Measurements from ENCODE around the gene TNF.
"Not testable (repeated sequence)": the region's sequence is repeated elsewhere in the genome, so short reads cannot be mapped to it uniquely, and the experiment has no call there.

TNF gene

GRCh38 chr6:31588871-31589650, 13.7 kb downstream of the TNF start:
- DNase-seq (ENCODE audit: low read depth): no peak

- not testable (repeated sequence) for DNase-seq (ENCODE audit: low read depth)
Observed at GRCh38 chr6:31590691-31591090, 15.3 kb downstream of the TNF start.

DNA sequence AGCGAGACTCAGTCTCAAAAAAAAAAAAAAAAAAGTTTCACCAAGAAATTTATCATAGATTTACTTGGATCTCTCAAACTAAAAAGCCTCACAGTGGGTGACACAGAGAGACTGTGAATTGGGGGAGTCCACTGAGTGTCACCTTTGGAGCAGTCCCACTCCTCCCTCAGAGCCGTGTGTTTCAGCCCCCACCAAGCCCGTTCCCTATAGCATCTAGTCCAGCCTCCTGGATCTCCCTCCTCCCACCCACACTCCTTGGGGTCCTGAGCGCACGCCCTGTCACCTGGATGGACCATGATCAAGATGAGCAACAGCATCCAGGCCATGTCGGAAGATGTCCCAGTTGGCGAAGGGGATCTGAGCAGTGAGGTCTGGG, 17.0 kb downstream of the TNF start:
- no peak for DNase-seq (ENCODE audit: low read depth)

- peak; percentile 43 for DNase-seq (ENCODE audit: low read depth)
Observed at GRCh38 chr6:31597006-31597405, 21.6 kb downstream of the TNF start.

DNA sequence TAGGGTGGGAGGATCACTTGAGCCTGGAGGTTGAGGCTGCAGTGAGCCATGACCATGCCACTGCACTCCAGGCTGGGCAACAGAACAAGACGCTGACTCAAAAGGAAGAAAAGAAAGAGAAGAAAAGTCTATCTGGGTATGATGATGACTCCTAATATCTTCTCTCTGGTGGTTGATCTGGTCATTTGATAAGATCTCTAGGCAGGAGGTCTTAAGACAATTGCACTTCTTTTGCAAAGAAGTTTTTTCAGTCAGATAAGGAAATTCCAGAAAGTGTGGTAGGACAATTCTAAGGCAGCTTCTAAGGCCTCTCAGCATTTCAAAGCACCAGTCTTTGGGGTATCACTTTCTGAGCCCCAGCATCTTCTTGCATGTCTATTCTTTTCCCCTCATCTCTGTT, 32.0 kb downstream of the TNF start:
- DNase-seq (ENCODE audit: low read depth): no peak

DNA sequence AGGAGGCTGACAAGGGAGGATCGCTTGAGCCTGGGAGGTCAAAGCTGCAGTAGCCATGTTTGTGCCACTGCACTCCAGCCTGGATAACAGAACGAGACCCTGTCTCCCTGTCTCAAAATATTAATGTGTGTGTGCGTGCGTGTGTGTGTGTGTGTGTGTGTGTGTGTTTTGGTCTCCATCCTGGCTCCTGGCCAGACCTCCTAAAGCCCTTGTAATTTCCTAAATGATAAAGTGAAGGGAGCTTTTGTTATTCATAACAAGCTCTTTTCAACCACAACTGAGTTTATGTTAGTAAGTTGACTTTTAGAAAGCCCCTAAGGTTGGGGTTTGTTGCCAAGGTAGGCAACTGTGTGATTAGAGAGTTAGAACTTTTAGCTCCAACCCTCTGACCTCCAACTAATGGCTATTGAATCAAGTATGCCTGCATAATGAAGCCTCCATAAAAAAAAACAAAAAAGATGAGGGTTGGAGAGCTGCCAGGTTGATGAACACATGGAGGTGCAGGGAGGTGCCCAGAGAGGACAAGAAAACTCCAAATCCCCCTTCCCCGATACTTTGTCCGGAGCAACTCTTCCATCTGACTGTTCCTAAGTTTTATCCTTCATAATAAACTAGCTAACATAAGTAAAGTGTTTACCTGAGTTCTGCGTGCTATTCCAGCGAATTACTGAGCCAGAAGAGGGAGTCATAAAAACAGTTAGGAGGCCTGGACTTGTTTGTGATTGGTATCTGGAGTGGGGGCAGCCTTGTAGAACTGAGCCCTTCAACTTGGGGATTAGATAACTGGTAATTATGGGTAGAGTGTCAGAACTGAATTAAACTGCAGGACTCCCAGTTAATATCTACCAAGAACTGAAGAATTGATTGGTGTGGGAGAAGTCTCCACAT, 34.4 kb downstream of the TNF start:
- no peak for DNase-seq (ENCODE audit: low read depth)

GRCh38 chr6:31610968-31611367, 35.6 kb downstream of the TNF start:
- no peak for DNase-seq (ENCODE audit: low read depth)

DNA sequence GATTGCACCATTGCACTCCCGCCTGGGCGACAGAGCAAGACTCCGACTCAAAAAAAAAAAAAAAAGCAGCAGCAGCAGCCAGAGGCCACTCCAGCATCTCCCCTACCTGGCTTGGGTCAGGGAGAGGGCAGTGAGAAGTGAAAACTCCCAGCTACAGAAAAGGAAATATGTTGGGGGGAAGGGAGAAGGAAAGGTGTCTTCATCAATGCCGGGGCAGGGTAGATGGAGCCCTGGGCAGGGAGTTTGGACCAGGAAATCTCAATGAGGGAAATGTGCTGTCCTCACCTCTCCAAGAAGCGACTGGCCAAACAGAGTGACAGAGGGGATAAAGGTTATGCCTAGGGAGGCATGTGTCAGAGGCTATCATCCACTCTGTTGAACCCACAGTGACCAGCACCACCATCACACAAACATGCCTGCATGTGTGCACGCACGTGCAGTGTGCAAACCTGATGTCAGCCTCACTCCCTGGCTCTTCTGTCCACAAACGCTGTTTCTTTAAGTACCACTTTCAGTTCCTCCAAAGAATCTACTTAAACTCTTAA, 38.8 kb downstream of the TNF start:
- DNase-seq (ENCODE audit: low read depth): no peak

- no peak for DNase-seq (ENCODE audit: low read depth)
Observed at GRCh38 chr6:31614684-31615578, 39.6 kb downstream of the TNF start, which contains the start of gene AIF1. Gene AIF1 (plus strand): TSS chr6:31615234. CDS start chr6:31615330, 96 bp downstream.

DNA sequence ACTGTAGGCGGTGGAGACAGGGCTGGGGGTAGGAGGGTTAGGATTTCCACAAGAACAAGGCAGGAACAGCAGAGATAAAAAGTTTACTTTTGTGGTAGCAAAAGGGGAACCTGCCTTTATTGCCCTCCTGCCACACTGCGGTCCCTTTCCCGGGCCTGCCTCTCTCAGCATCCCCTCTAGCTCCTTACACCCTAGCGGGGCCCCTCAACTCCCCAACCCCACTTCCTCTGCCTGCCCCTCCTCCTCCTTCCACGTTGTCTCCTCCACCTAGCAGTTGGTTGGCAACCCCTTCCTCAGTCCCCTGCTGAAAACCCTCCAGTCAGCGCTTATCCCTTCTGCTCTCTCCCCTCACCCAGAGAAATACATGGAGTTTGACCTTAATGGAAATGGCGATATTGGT, 40.4 kb downstream of the TNF start:
- no peak for DNase-seq (ENCODE audit: low read depth)

DNA sequence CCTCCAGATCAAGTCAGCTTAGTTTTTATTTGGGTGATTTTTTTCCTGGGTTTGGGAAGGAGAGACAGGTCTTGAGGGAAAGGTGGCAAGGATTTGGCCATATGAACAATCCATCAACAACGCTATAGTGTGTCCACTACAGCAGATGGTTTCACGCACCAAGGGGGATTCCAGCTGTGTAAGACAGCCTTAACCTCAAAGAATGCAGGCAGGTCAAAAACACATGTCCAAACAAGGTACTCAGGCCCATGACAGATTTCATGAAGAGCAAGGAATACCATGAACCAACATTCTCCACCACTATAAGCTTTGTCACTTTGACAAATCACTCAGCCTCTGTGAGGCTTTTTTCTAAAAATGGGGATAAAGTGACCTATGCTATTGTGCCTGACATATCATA, 41.6 kb downstream of the TNF start:
- no peak for DNase-seq (ENCODE audit: low read depth)

DNA sequence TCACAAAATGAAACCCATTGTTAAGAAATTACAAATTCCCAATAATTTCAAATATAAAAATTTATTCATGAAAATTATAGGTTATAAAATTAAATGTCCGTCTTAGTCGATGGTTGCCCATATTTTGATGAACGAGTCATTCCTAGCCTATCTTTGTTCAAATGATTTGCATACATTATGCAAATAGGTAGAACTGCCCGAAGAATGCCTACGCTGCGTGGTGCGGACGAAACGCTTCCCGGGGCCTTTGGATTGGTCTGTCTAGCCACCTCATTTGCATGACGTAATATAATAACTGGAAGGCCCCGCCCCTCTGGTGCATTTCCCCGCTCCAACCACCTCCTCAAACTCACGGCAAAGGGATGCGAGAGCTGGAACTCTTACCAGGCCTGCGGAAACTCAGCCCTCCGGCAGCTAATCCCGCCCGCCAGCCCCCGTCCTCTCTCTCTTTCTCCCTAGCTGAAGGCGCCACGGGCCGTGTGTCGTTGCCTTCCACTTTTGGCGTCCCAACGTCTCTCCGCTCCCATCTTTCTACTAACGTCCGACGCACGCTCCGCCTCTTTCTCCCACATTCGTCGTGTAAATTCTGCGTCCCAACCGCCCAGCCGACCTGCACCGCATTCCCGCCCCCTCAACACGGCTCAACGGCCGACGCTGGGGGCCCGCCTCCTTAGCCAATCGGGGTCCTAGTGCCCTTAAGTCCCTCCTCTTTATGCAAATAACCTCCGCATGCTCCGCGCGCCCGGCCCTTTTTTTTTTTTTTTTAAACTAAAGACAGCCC, 44.6 kb downstream of the TNF start:
- peak; percentile 95 for DNase-seq (ENCODE audit: low read depth)

DNA sequence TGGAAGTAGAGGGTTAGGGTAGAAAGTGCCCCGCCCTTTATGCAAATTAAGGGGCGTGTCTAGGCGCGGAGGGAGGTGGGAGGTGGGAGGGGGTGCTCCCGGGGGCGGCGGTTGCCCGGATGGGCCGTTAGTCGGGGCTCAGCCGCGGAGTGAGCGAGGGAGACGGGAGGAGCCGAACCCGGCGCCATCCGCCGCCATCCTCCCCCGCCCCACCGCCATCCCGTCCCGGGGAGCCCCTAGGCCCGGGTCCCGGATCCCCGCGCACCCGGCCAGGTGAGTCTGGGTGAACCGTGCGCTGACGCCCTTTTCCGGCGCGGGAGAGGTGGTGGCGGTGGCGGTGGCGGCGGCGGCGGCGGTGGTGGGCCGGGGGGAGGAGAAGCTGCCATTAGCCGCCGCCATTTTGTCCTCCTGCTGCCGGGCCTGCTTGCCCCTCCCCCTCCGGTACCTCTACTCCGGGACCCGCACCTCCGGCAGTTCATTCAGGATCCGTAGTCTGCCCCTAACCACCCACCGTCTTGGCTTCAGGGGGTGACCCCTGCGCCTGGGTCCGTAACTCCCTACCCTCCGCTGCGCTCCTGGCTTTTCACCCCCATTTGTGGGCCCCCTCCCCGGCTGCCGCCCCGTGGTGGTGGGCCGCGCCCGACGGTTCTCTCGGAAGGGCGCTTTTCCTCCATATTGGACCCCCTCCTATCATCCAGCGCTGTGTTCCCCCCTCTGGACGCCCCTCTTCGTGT, 45.4 kb downstream of the TNF start, which contains the start of gene PRRC2A:
PRRC2A (plus strand) TSS at position 130 of the 734 bp plus-strand sequence. CDS start 2,075 bp downstream, outside the sequence.
- no peak for DNase-seq (ENCODE audit: low read depth)

GRCh38 chr6:31621320-31621939, 46.1 kb downstream of the TNF start:
- no peak for DNase-seq (ENCODE audit: low read depth)

GRCh38 chr6:31621991-31622390, 46.6 kb downstream of the TNF start:
- DNase-seq (ENCODE audit: low read depth): no peak

DNA sequence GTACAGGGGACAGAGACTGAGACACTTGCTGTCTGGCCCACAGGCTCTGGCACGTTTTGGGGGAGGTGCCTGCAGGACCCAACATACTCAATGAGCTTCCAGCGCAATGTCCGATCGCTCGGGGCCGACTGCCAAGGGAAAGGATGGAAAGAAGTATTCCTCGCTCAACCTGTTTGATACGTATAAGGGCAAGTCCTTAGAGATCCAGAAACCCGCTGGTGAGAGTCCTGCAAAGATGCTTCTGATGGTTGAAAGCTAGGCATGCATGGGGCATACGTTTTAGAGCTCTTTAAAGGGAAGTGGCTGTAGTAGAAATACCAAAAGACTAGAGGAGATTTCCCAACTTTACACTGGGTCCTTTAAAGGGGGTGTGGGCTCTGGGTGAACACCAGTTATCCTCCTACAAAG, 47.3 kb downstream of the TNF start:
- no peak for DNase-seq (ENCODE audit: low read depth)

DNA sequence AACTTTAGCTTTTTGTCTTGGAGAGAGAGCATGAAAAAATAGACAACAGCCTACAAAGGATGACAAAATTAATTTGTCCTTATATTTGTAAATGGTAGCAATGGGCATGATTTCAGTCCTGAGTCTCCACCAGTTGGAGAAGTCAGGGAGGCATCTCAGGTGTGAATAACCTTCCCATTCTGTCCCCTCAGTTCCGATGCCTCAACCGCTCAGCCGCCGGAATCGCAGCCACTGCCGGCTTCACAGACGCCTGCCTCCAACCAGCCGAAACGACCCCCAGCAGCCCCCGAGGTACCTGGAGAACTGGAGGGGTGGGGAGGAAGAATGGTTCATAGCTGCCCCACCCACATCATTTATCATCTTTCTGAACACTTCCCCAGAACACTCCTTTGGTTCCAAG, 48.7 kb downstream of the TNF start:
- DNase-seq (ENCODE audit: low read depth): no peak

- DNase-seq (ENCODE audit: low read depth): no peak
Observed at GRCh38 chr6:31626952-31627351, 51.6 kb downstream of the TNF start.

DNA sequence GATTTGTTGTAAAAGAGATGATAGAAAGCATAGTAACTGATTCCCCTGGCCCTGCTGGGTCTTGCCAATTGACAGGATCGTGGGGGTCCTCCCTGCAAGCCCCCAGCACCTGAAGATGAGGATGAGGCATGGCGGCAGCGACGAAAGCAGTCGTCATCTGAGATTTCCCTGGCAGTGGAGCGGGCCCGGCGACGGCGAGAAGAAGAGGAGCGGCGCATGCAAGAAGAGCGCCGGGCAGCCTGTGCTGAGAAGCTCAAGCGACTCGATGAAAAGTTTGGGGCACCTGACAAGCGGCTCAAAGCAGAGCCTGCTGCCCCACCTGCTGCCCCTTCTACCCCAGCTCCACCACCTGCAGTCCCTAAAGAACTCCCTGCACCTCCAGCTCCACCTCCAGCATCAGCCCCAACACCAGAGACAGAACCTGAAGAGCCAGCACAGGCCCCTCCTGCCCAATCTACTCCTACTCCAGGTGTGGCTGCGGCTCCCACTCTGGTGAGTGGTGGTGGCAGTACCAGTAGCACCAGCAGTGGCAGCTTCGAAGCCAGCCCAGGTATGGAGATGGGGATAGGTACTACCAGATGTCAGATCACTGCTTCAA, 52.4 kb downstream of the TNF start:
- DNase-seq (ENCODE audit: low read depth): no peak

All from stimulated activated CD4-positive, alpha-beta T cell treated with anti-CD3 and anti-CD28 coated beads, Interleukin-2, amount 100 ng/mL, for 4 hours (primary cell).